Fibroblast of lung (primary cell): ENCODE measurements around the gene DPT. TPM values are rescaled to one million over a fixed set of nuclear protein-coding genes. Genes with fewer than 3 reads are reported as not detected.

Source experiments
- DNase-seq, 2 donors: peaks; one replicate each; pipeline versions ENCODE4 v3.0.0 to v3.0.0-alpha.2; 2010; ENCODE audit warnings: low read depth in 2 of 2
- H2AFZ ChIP-seq: 2 replicates; pipeline ENCODE4 v1.5.1; 2012; ENCODE audit warnings: low read length, control low read depth, inconsistent platforms
- H3K27ac ChIP-seq: 2 replicates; pipeline ENCODE4 v1.5.1; 2011; ENCODE audit warnings: low read length, control low read depth; ENCODE audit not compliant: insufficient read depth
- H3K27me3 ChIP-seq: 2 replicates; pipeline ENCODE4 v1.5.1; 2011; ENCODE audit warnings: mild to moderate bottlenecking, low read length; ENCODE audit not compliant: control insufficient read depth, insufficient read depth
- H3K36me3 ChIP-seq: 2 replicates; pipeline ENCODE4 v1.5.1; 2011; ENCODE audit warnings: low read length; ENCODE audit not compliant: control insufficient read depth, insufficient read depth
- H3K4me1 ChIP-seq: 2 replicates; pipeline ENCODE4 v1.5.1; 2011; ENCODE audit warnings: low read length; ENCODE audit not compliant: control insufficient read depth, insufficient read depth; ENCODE audit errors: extremely low read depth
- H3K4me2 ChIP-seq: 2 replicates; pipeline ENCODE4 v1.5.1; 2011; ENCODE audit warnings: low read length, control low read depth; ENCODE audit not compliant: insufficient read depth; ENCODE audit errors: extremely low read depth
- H3K4me3 ChIP-seq, 4 experiments: fragments of 200-600 bp in 1 of 4; sonication (generic) in 1 of 4; replicated peaks in 1 of 4; 2 replicates each; pipeline ENCODE4 v1.5.1; 2011 to 2016; ENCODE audit warnings: low read length in 4 of 4, low read depth in 3 of 4, mild to moderate bottlenecking in 3 of 4, control low read depth in 2 of 4, inconsistent platforms in 1 of 4, mixed read lengths in 1 of 4; ENCODE audit not compliant: insufficient read depth in 1 of 4; ENCODE audit errors: control extremely low read depth in 1 of 4
- H3K79me2 ChIP-seq: 2 replicates; pipeline ENCODE4 v1.5.1; 2012; ENCODE audit warnings: mild to moderate bottlenecking, low read length, inconsistent platforms; ENCODE audit not compliant: control insufficient read depth, insufficient read depth
- H3K9ac ChIP-seq: 2 replicates; pipeline ENCODE4 v1.5.1; 2011; ENCODE audit warnings: mild to moderate bottlenecking, low read length, control low read depth; ENCODE audit not compliant: insufficient read depth
- H3K9me3 ChIP-seq: 2 replicates; pipeline ENCODE4 v1.5.1; 2012; ENCODE audit warnings: low read depth, low read length; ENCODE audit not compliant: control insufficient read depth, insufficient read depth
- H4K20me1 ChIP-seq: 2 replicates; pipeline ENCODE4 v1.5.1; 2011; ENCODE audit warnings: low read length; ENCODE audit not compliant: control insufficient read depth, insufficient read depth; ENCODE audit errors: extremely low read depth
- CTCF ChIP-seq, 2 donors: IDR thresholded peaks in 1 of 2; conservative IDR thresholded peaks in 1 of 2; 1 replicate in 1 of 2; 2 replicates in 1 of 2; pipeline ENCODE4 v1.5.1; 2011 to 2012; ENCODE audit warnings: low read length in 2 of 2, control low read depth in 1 of 2, inconsistent platforms in 1 of 2, low read depth in 1 of 2, mild to moderate bottlenecking in 1 of 2
- EZH2 ChIP-seq: IDR thresholded peaks from 2 replicates; pipeline ENCODE4 v1.5.1; 2012; ENCODE audit warnings: low read length, control low read depth, mild to moderate bottlenecking; ENCODE audit errors: missing control alignments
- polyA plus RNA-seq, 2 donors: library from polyadenylated mRNA; depleted of rRNA in 1 of 2; stranded (reverse) in 1 of 2; unstranded in 1 of 2; fragments of >200 nt; gene quantifications; 2 replicates each; pipeline ENCODE4 v1.2.1, GENCODE V29; 2011 to 2012; ENCODE audit warnings: missing spikeins in 1 of 2
- total RNA-seq: library from RNA; depleted of rRNA; stranded (reverse); fragments of >200 nt; gene quantifications from 2 replicates; pipeline ENCODE4 v1.2.1, GENCODE V29; 2014

DPT gene
- total and polyA plus RNA-seq, 2 donors (not counting 1 experiment from before 2014, with no cell fraction given) = 2.4 to 4.1 TPM

GRCh38 chr1:168733241-168733640 is 4.2 kb upstream of the DPT start:
- no peak overlapping the region for H2AFZ ChIP-seq
- H3K79me2 ChIP-seq = no peaks in the 10 kb centered on the region
- TF ChIP-seq CTCF (conservative IDR thresholded peaks at IDR 0.05 in 1 of 2, IDR thresholded peaks at IDR 0.05 in 1 of 2; ENCODE audit: low read depth in 1 of 2, low read length in 2 of 2) = no peak
- TF ChIP-seq EZH2 = no peak
- no peaks in the 10 kb centered on the region for H3K27me3 ChIP-seq
- H3K9me3 ChIP-seq = no peaks in the 10 kb centered on the region
- no peak overlapping the region for H3K4me2 ChIP-seq
- no peaks in the 10 kb centered on the region for H3K36me3 ChIP-seq
- no peaks in the 10 kb centered on the region for H4K20me1 ChIP-seq
- no peak for DNase-seq
- no peaks in the 10 kb centered on the region for H3K4me1 ChIP-seq
- H3K9ac ChIP-seq = no peak overlapping the region
- H3K4me3 ChIP-seq = no peak overlapping the region
- no peak overlapping the region for H3K27ac ChIP-seq

- Histone ChIP-seq H4K20me1 (no peaks in the 10 kb centered on the region), H3K36me3 (no peaks in the 10 kb centered on the region), H3K4me3 (no peak overlapping the region), H3K9me3 (no peaks in the 10 kb centered on the region), H3K27me3 (no peaks in the 10 kb centered on the region), H3K4me2 (no peak overlapping the region), H3K4me1 (no peaks in the 10 kb centered on the region), H2AFZ (no peak overlapping the region), H3K9ac (no peak overlapping the region), H3K27ac (no peak overlapping the region), H3K79me2 (no peaks in the 10 kb centered on the region)
- TF ChIP-seq CTCF (conservative IDR thresholded peaks at IDR 0.05 in 1 of 2, IDR thresholded peaks at IDR 0.05 in 1 of 2; ENCODE audit: low read depth in 1 of 2, low read length in 2 of 2) = no peak
- TF ChIP-seq EZH2 = no peak
- DNase-seq = no peak
Observed at GRCh38 chr1:168732736-168733135, 3.7 kb upstream of the DPT start.

- Histone ChIP-seq H3K79me2 (no peaks in the 10 kb centered on the region), H3K4me1 (no peaks in the 10 kb centered on the region), H3K27ac (no peak overlapping the region), H3K9me3 (no peaks in the 10 kb centered on the region), H3K4me2 (no peak overlapping the region), H4K20me1 (no peaks in the 10 kb centered on the region), H2AFZ (no peak overlapping the region), H3K27me3 (no peaks in the 10 kb centered on the region), H3K9ac (no peak overlapping the region), H3K4me3 (no peak overlapping the region), H3K36me3 (no peaks in the 10 kb centered on the region)
- DNase-seq = no peak
- TF ChIP-seq CTCF (conservative IDR thresholded peaks at IDR 0.05 in 1 of 2, IDR thresholded peaks at IDR 0.05 in 1 of 2; ENCODE audit: low read depth in 1 of 2, low read length in 2 of 2) = no peak
- no peak for TF ChIP-seq EZH2
Observed at GRCh38 chr1:168731244-168731953, 2.4 kb upstream of the DPT start.
